Stimulated activated CD8-positive, alpha-beta memory T cell treated with anti-CD3 and anti-CD28 coated beads, Interleukin-12 subunit alpha, Interleukin-12 subunit beta, amount 100 ng/mL, for 24 hours (primary cell): ENCODE data around the gene XPO5.
A peak's percentile ranks its signal among the peaks of the same experiment; 100 is the strongest.

Source experiments
- DNase-seq: peaks from one replicate; pipeline ENCODE4 v3.0.0-alpha.2; 2020; ENCODE audit errors: extremely low read depth

Gene XPO5

DNA sequence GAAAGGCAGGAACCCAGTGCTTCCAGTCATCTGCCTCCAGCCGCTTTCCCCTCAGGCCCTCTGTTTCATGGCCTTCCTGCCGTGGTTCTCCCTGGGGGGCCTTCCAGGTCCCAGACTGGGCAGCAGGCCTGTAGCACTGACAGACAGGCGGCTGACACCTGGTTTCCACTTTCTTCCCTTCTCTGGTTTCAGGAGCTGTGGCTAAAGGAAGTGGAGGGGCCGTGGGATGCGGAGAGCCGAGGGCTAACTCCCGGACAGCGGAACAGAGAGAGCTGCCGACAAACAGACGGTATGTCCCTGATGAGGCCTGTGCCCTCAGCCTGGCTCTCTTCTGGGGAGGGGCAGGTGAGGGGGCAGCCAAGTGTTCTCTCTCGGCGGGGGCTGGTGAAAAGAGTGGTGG is 78.1 kb downstream of the XPO5 start:
- DNase-seq, result no peak

GRCh38 chr6:43497129-43497396 is 78.8 kb downstream of the XPO5 start:
- DNase-seq, result no peak

DNA sequence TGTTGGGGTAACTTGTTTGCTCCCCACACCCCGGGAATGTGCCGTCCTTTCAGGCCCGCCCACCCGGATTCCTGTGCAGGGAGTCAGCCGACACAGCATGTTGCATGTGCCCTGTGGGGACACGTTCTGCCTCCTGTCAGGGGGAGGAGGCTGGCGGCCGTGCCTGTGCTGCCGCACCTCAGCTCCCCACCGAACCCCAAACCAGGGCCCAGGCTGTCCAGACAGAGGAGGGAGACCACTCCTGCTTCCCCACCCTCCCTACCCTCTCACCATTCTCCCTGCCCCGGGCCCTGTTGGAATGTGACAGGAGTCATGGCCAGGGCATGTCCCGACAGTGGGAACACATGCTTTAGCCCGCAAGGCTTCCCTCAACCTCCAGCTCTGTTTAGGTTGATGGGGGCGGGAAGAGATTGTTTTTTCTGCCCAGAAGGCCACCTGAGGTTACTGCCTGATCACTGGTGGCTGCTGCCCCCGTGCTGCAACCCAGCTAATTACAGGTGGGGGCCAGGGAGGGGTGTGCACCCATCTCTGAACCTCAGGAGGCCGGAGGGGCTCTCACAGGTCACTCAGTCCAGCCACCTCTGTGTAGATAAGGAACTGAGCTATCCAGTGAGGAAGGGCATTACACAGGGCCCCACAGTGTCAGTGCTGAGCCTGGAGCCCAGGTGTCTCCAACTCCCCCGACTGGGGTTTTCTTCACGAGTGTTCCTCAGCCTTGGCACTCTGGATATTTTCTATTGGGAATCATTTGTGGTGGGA is 79.3 kb downstream of the XPO5 start:
- no peak for DNase-seq

GRCh38 chr6:43495409-43495941 is 80.4 kb downstream of the XPO5 start:
- DNase-seq, result no peak

GRCh38 chr6:43494766-43495165 is 81.1 kb downstream of the XPO5 start:
- no peak for DNase-seq

DNA sequence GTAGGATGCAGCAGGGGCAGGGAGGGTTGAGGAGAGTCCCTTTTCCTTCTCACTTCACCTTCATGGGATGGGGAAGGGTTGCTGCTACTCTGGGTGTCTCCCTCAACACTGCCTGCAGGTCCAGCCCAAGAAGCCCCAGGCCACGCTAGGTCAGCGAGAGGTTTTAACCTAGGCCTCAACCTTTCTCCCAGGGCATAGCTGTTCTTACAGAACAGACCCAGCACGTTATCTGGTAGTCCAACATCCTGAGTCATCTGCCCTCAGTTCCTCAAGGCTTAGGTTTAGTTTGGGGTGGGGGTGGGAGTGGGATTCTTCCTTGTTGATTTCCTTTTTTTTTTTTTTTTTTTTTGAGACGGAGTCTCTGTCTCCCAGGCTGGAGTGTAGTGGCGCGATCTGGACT is 81.5 kb downstream of the XPO5 start:
- no peak for DNase-seq

DNA sequence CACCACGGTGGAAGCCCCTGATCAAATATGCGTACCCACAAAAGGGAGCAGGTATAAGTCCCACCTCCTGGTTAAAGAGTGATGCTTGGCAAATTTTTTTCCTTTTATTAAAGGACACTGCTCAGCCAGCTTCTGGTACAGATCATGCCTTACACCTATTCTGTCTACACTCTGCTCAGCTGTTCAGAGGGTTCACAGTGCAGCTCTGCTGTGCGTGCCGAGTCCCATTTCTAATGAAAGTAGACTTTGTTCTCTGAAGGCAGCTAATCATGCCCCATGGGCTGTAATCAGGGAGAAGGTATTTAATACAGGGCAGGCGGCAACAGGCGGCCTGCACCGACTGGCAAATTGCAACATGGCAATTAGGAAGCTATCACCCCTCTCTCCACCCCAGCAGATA is 82.0 kb downstream of the XPO5 start:
- no peak for DNase-seq

DNA sequence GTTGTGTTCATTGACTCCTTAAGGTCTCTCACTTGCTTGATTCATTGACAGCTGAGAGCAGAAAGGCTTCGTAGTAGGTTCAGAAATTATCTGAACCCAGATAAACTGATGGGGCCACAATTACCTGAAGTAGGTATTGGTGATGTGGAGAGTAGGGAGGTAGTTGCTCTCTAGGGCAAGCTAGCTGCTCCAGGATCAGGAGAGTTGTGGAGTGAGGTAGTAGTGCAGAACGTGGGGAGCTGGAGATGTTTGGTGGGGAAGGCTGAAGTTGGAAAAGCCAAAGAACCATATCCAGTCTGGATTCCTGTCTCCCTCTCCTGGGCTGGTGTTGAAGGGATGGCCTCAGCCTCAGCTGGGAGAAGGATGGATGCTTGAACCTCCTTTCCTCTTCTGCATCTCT is 82.6 kb downstream of the XPO5 start:
- no peak for DNase-seq

GRCh38 chr6:43492673-43493072 is 83.2 kb downstream of the XPO5 start:
- no peak for DNase-seq

- DNase-seq, result no peak
These were observed 83.8 kb downstream of the XPO5 start for GRCh38 chr6:43491750-43492661.

DNA sequence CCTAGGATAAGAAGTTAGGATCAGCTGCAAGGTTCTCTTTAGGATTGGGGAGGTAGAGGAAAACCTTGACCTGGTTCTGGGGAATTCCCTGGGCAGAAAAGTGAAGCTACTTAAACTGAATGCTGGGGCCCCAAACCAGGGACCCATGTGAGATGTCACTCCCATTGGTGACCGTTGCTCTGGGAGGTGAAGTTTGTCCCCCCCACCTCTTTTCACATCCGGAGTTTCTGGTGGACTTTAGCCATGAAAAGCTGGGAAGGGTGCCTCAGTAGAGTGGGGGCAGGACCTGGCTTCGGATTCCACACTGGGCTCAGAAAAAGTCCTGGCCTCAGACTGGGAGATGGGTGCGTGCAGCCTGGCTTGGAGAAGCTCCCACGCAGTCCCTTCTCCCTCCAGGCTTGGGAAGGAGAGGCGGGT is 85.3 kb downstream of the XPO5 start:
- DNase-seq, result no peak

GRCh38 chr6:43489277-43490072 is 86.4 kb downstream of the XPO5 start:
- DNase-seq, result no peak

DNA sequence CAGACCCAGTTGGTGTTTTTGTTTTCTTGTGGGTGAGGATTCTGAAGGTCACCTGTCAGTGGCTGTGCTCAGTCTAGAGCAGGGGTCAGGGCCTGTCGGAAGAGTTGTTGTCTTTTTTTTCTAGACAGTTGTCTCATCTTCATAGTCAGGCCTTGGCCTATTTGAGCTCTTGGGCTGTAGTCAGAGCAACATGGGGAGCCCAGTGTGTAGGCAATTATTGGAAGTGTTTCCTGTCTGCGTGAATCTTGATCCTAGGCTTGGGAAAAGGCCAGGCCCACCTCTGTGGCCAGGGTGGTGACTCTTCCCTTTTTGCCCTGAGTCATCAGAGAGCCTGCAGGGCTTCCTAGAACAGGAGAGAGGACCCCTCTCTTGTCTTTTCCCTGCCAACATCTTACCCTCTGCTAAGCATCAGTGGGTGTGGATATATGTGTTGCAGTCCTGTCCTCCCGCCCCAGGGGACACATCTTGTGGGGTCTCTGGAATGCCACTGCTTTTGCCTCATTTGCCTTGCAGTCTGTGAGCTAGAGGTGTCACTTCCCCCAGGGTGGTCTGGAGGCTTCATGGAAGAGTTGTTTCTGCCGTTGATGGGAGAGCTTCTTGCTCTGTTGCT is 87.1 kb downstream of the XPO5 start:
- no peak for DNase-seq

DNA sequence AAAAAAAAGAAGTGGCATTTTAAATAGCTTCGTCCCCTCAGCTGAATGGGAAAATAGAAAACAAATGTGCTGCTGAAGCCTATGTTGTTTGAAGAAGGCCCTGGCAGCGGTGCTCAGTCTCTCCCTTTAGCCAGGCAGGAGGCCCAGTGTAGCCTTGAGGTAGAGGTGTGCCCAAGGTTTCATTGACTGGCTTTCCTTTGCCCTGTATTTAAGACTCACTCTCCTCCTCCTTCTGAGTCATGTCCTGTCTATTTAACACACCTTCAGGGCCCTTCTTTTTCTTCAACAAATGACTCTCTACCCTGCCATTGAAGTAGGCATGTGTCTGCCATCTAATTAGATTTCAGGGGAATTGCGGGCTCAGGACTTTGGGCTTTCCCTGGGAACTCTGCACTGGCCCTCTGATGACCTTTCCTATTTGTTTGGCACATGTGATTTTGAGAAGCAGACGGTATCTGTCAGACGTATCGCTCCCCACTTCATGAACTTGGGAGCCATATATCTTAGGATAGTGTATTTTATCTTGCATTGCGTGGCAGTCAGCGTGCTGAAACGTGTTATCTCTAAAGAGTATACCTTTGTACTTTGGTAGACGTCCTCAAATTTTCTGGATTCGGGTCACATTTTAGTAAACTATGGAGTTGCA is 94.1 kb downstream of the XPO5 start:
- no peak for DNase-seq

GRCh38 chr6:43481075-43481474 is 94.8 kb downstream of the XPO5 start:
- no peak for DNase-seq

DNA sequence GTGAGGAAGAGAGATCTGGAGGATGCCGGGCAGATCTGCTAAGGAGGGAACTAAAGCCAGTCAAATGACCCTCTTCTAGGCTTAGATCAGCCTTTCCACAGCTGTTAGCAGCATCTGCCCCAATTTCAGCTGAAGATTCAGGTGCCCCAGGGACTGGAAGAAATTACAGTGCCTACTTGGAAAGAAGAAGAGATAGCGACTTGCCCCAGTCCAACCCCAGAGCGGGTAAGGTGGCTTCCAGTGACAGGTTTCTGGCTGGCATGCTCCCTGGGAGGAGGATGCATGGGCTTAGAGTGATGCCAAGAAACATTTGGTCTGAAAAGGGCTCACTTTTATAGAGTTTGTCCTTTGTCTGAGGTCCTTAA is 97.8 kb downstream of the XPO5 start:
- DNase-seq, result no peak

DNA sequence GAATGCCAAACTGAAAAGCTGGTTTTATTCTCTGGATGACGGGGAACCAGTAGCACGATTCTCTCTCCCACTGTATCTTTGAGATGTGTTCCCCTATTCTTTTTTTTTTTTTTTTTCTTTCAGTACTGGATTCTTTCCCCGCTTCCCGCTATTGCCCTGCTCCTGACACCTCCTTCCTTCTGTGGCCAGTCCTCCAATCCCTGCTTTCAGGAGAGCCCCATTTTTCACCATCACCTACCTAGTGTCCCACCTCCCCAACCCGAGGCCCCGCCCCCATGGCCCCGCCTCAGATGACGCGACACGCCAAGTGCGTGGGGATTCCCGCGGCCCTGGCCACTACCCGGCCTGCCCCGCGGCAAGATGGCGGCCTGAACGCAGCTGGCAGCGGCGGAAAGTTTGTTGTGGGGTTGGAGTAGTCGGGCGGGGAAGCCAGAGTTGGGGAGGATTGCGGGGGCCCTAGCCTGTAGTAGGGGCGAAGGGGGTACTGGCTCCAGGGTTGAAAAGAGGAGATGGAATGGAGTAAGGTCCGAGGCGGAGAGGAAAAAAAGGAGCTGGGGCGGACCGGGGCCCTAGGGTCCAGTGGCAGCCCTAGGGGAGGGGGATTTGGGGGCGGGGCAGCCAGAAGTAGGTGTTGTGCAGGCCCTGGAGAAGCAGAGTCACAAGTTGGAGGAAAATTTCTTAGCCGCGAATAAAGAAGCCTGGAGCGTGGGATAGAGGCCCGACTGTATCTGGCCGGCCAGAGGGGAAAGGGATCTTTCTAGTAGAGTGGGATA is 98.4 kb downstream of the XPO5 start, which contains the start of gene TJAP1:
Gene TJAP1 (plus strand): TSS at position 336 of the 773 bp plus-strand sequence. CDS start 21,432 bp downstream, outside the sequence.
- DNase-seq, result peak; percentile 93

GRCh38 chr6:43476746-43477145 is 99.1 kb downstream of the XPO5 start:
- DNase-seq, result no peak

- DNase-seq, result no peak
These were observed 100.3 kb downstream of the XPO5 start for GRCh38 chr6:43475516-43475915.

DNA sequence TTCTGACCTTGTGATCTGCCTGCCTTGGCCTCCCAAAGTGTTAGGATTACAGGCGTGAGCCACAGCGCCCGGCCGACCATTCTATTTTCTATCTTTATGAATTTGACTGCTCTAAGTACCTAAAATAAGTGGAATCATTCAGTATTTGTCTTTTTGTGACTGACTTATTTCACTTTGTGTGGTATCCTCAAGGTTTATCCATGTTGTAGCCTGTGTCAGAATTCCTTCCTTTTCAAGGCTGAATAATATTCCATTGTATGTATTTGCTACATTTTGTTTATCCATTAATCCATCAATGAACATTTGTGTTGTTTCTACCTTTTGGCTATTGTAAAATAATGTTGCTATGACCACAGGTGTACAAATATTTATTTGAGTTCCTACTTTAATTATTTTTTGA is 103.3 kb downstream of the XPO5 start:
- no peak for DNase-seq
